Measurements from ENCODE around the gene CFL2.

Gene CFL2

DNA sequence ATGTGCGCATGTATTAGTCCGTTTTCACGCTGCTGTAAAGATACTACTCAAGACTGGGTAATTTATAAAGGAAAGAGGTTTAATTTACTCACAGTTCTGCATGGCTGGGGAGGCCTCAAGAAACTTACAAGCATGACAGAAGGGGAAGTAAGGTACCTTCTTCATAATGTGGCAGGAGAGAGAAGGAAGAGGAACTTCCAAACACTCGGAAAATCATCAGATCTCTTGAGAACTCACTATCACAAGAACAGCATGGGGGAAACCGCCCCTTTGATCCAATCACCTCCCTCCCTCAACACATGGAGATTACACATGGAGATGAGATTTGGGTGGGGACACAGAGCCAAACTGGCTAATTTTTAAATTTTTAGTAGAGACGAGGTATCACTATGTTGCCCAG, 42.7 kb downstream of the CFL2 start:
- Histone ChIP-seq H3K4me1 (ENCODE audit: insufficient read depth, low read length) (no peaks in the 10 kb centered on the region), H3K36me3 (ENCODE audit: insufficient read depth, low read length) (no peaks in the 10 kb centered on the region), H3K9ac (ENCODE audit: low read depth, low read length) (no peak overlapping the region), H3K9me3 (ENCODE audit: control insufficient read depth, insufficient read depth, low read length) (no peaks in the 10 kb centered on the region)

DNA sequence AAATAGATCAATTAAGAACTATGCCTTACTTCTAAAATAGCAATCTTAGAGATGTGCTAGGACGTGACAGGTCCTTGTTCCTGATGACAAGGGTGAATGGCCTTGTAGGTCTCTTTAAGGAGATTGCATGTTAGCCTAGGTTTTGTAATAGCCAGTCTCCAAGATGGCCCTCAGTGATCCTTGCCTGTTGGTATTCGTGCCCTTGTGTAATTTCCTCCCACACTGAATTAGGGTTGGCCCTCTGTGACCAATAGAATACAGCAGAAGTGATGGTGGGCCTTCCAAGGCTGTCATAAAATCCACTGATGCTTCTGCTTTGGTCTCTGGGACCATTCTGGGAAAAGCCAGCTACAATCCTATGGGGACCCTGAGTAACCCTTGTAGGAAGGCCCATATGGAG, 46.3 kb downstream of the CFL2 start:
- Histone ChIP-seq H3K4me1 (ENCODE audit: insufficient read depth, low read length) (no peaks in the 10 kb centered on the region), H3K36me3 (ENCODE audit: insufficient read depth, low read length) (no peaks in the 10 kb centered on the region), H3K9me3 (ENCODE audit: control insufficient read depth, insufficient read depth, low read length) (no peaks in the 10 kb centered on the region), H3K9ac (ENCODE audit: low read depth, low read length) (no peak overlapping the region)

DNA sequence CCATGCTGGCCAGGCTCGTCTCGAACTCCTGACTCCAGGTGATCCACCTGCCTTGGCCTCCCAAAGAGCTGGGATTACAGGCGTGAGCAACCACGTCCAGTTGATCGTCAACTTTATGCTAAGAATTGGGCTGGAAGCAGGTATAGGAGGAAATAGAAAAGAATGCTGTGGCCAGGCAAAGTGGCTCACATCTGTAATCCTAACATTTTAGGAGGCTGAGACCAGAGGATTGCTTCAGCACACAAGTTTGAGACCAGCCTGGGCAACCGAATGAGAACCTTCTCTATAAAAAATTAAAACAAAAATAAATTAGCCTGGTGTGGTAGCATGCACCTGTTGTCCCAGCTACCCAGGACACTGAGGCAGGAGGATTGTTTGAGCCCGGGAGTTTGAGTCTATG, 47.4 kb downstream of the CFL2 start:
- no peaks in the 10 kb centered on the region for H3K4me1 ChIP-seq (ENCODE audit: insufficient read depth, low read length)
- no peaks in the 10 kb centered on the region for H3K36me3 ChIP-seq (ENCODE audit: insufficient read depth, low read length)
- H3K9ac ChIP-seq (ENCODE audit: low read depth, low read length): no peak overlapping the region
- no peaks in the 10 kb centered on the region for H3K9me3 ChIP-seq (ENCODE audit: control insufficient read depth, insufficient read depth, low read length)

DNA sequence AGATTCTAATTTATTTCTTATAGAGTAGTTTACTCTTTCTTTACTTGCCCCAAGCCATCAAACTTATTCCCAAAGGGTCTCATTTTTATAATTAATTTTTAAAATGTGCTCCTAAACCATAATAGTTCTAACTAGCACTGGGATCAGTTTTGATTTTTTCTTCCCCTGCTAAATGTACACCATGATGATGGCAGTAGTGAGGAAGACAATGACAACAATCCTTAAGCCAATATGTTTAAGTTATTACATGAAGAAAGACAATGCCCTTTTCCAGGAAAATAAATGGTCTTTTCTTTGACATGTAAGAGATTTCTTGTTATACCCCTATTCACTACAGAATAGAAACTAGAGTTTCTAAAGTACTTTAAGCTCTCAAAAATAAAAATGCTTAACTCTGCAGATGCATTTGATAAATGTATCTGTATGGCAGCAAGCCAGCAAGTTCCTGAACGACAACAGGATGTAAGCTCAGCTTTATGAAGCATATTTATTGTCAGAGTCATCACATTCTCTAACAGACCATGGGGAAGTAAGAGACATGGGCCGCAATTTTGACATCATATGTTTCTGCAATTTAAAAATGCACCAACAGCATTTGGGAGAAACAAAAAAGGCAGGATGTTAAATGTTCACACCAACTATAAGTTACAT, 48.5 kb downstream of the CFL2 start:
- H3K4me1 ChIP-seq (ENCODE audit: insufficient read depth, low read length): no peaks in the 10 kb centered on the region
- H3K9me3 ChIP-seq (ENCODE audit: control insufficient read depth, insufficient read depth, low read length): no peaks in the 10 kb centered on the region
- no peak overlapping the region for H3K9ac ChIP-seq (ENCODE audit: low read depth, low read length)
- no peaks in the 10 kb centered on the region for H3K36me3 ChIP-seq (ENCODE audit: insufficient read depth, low read length)

DNA sequence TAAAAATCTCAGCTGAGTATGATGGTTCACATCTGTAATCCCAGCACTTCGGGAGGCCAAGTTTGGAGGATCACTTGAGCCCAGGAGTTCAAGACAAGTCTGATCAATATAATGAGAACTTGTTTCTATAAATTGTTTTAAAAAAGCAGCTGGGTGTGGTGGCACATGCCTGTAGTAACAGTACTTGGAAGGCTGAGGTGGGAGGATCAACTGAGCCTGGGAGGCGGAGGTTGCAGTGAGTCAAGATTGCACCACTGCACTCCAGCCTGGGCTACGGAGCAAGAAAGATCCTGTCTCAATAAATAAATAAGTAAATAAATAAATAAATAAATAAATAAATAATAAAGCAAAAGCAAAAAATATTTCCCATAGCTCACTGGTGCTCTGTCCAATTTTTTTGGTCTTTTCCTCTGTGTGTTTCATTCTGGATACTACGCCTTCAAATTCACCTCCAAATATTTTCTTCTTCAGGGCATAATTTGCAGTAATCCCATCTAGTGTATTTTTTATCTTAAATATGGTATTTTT, 51.8 kb downstream of the CFL2 start:
- no peaks in the 10 kb centered on the region for H3K4me1 ChIP-seq (ENCODE audit: insufficient read depth, low read length)
- H3K9ac ChIP-seq (ENCODE audit: low read depth, low read length): no peak overlapping the region
- H3K9me3 ChIP-seq (ENCODE audit: control insufficient read depth, insufficient read depth, low read length): no peaks in the 10 kb centered on the region
- H3K36me3 ChIP-seq (ENCODE audit: insufficient read depth, low read length): no peaks in the 10 kb centered on the region

DNA sequence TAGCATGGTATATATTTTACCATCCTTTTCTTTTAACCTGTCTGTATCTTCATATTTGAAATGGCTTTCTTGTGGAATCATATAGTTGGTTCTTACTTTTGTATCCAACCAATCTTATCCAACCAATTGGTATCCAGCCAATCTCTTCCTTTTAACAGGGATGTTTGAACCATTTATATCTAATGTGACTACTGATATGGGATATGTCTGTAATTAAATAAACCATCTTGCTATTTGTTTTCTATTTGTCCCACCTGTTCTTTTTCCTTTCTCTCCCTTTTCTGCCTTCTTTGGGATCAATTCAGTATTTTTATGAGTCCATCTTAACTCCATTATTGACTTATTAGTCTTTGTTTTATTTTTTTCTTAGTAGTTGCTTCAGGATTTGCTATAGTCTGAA, 53.6 kb downstream of the CFL2 start:
- H3K9ac ChIP-seq (ENCODE audit: low read depth, low read length): no peak overlapping the region
- H3K36me3 ChIP-seq (ENCODE audit: insufficient read depth, low read length): no peaks in the 10 kb centered on the region
- H3K9me3 ChIP-seq (ENCODE audit: control insufficient read depth, insufficient read depth, low read length): no peaks in the 10 kb centered on the region
- no peaks in the 10 kb centered on the region for H3K4me1 ChIP-seq (ENCODE audit: insufficient read depth, low read length)
